Colonic mucosa (tissue), 4 donors: ENCODE measurements around the gene FASTK. TPM values are rescaled to one million over a fixed set of nuclear protein-coding genes. Genes with fewer than 3 reads are reported as not detected.

Source experiments
- DNase-seq: peaks from one replicate; pipeline ENCODE4 v3.0.0-alpha.2; 2020
- H3K27ac ChIP-seq: fragments of 200-600 bp; one replicate; pipeline ENCODE4 v1.8.0; 2021
- H3K27me3 ChIP-seq: fragments of 200-600 bp; one replicate; pipeline ENCODE4 v1.8.0; 2021
- H3K36me3 ChIP-seq: fragments of 200-600 bp; one replicate; pipeline ENCODE4 v1.8.0; 2021
- H3K4me1 ChIP-seq: fragments of 200-600 bp; one replicate; pipeline ENCODE4 v1.8.0; 2021; ENCODE audit warnings: mild to moderate bottlenecking
- H3K4me3 ChIP-seq: fragments of 200-600 bp; one replicate; pipeline ENCODE4 v1.8.0; 2021
- H3K9ac ChIP-seq, 2 donors: one replicate each; pipeline ENCODE4 v1.7.0; 2013; ENCODE audit warnings: control low read depth in 2 of 2, low read depth in 2 of 2, low read length in 2 of 2
- H3K9me3 ChIP-seq: fragments of 200-600 bp; one replicate; pipeline ENCODE4 v1.8.0; 2021
- CTCF ChIP-seq: fragments of 200-600 bp; IDR thresholded peaks from one replicate; pipeline ENCODE4 v1.8.0; 2022; ENCODE audit warnings: antibody characterized with exemption, mild to moderate bottlenecking
- intact Hi-C: fragments of 100-400 bp; cut with DNase I; formaldehyde crosslinking; loops from one replicate; pipeline ENCODE4 v1.14.1; 2022
- total RNA-seq, 2 donors: library from RNA; stranded (reverse); fragmentation: NEBNext Ultra II Directional in 1 of 2; extraction: Animal tissue kit (Norgen Biotek cat#: 25700) in 1 of 2; gene quantifications; one replicate each; pipeline ENCODE4 v1.2.1, GENCODE V29; 2021
- donor health status: healthy.
- donor health status: DM: no; HTN: no; CAD: no.
- donor health status: DM: no; HTN: no; CAD: no.

Gene FASTK
- 100 to 1,000 TPM in 1 of 2 donors, 10 to 100 TPM in 1; 67.0 to 149 TPM for total RNA-seq

GRCh38 chr7:151080522-151081169 lies at the start of gene FASTK:
Gene FASTK, minus strand, starts transcription at chr7:151080809. Its CDS starts 43 bp downstream, at chr7:151080766.
- Histone ChIP-seq H3K27me3 (no peaks in the 10 kb centered on the region), H3K36me3 (no peaks in the 10 kb centered on the region), H3K9me3 (no peaks in the 10 kb centered on the region), H3K27ac (peak within 1 kb of the TSS; percentile 94), H3K9ac (peak within 1 kb of the TSS; percentile 85 to 95), H3K4me1 (peaks cover 22% of the 10 kb centered on the region), H3K4me3 (peak within 1 kb of the TSS; percentile 83)
- no peak for TF ChIP-seq CTCF
- peak; percentile 94 for DNase-seq
- intact Hi-C loops: no loop called here

- peaks cover 4% of the 10 kb centered on the region for H3K4me1 ChIP-seq
- no peak for DNase-seq
- H3K27ac ChIP-seq: no peak overlapping the region
- H3K9ac ChIP-seq: no peak overlapping the region
- no peak overlapping the region for H3K4me3 ChIP-seq
- H3K36me3 ChIP-seq: no peaks in the 10 kb centered on the region
- H3K9me3 ChIP-seq: no peaks in the 10 kb centered on the region
- TF ChIP-seq CTCF: no peak
- intact Hi-C loops: loop anchor here (10.0 kb wide), 1 partner anchor 115 kb away; the partner anchor contains the start of gene SMARCD3
- no peaks in the 10 kb centered on the region for H3K27me3 ChIP-seq
These were observed 49.5 kb upstream of the FASTK start for GRCh38 chr7:151129960-151130591.

- intact Hi-C loops: loop anchor here (10.0 kb wide), 1 partner anchor 115 kb away; the partner anchor contains the start of gene SMARCD3
- Histone ChIP-seq H3K4me1 (peaks cover 4% of the 10 kb centered on the region), H3K27me3 (no peaks in the 10 kb centered on the region), H3K9me3 (no peaks in the 10 kb centered on the region), H3K36me3 (no peaks in the 10 kb centered on the region), H3K9ac (no peak overlapping the region), H3K4me3 (no peak overlapping the region), H3K27ac (no peak overlapping the region)
- DNase-seq: no peak
- no peak for TF ChIP-seq CTCF
These were observed 48.7 kb upstream of the FASTK start for GRCh38 chr7:151129117-151129959.

GRCh38 chr7:151128716-151129115 lies 48.1 kb upstream of the FASTK start:
- no peak overlapping the region for H3K27ac ChIP-seq
- no peak overlapping the region for H3K9ac ChIP-seq
- no peaks in the 10 kb centered on the region for H3K36me3 ChIP-seq
- H3K4me3 ChIP-seq: no peak overlapping the region
- H3K27me3 ChIP-seq: no peaks in the 10 kb centered on the region
- no peak for TF ChIP-seq CTCF
- intact Hi-C loops: loop anchor here (10.0 kb wide), 1 partner anchor 116 kb away; the partner anchor contains the start of gene SMARCD3
- DNase-seq: no peak
- peaks cover 4% of the 10 kb centered on the region for H3K4me1 ChIP-seq
- no peaks in the 10 kb centered on the region for H3K9me3 ChIP-seq

- Histone ChIP-seq H3K9ac (no peak overlapping the region), H3K27ac (no peak overlapping the region), H3K27me3 (no peaks in the 10 kb centered on the region), H3K4me3 (no peak overlapping the region), H3K4me1 (peaks cover 4% of the 10 kb centered on the region), H3K36me3 (no peaks in the 10 kb centered on the region), H3K9me3 (no peaks in the 10 kb centered on the region)
- no peak for DNase-seq
- TF ChIP-seq CTCF: no peak
- intact Hi-C loops: loop anchor here (10.0 kb wide), 1 partner anchor 117 kb away; the partner anchor contains the start of gene SMARCD3
These were observed 47.5 kb upstream of the FASTK start for GRCh38 chr7:151128144-151128543.
